Measurements from ENCODE around the gene SMYD5.
"Not testable (repeated sequence)": the region's sequence is repeated elsewhere in the genome, so short reads cannot be mapped to it uniquely, and the experiment has no call there.

The SMYD5 gene

GRCh38 chr2:73262108-73262651 is 48.1 kb downstream of the SMYD5 start:
- no peak for DNase-seq

GRCh38 chr2:73262691-73263429 is 48.8 kb downstream of the SMYD5 start:
- not testable (repeated sequence) for DNase-seq

- no peak for DNase-seq
Measured at GRCh38 chr2:73263540-73264331, 49.7 kb downstream of the SMYD5 start.

GRCh38 chr2:73264332-73264606 is 50.2 kb downstream of the SMYD5 start:
- DNase-seq, result no peak

GRCh38 chr2:73264783-73265182 is 50.7 kb downstream of the SMYD5 start:
- no peak for DNase-seq

- no peak for DNase-seq
Measured at GRCh38 chr2:73265298-73266060, 51.4 kb downstream of the SMYD5 start.

GRCh38 chr2:73266061-73266901 is 52.2 kb downstream of the SMYD5 start:
- DNase-seq, result no peak

GRCh38 chr2:73267008-73267407 is 53.0 kb downstream of the SMYD5 start:
- DNase-seq, result no peak

GRCh38 chr2:73268366-73268829 is 54.4 kb downstream of the SMYD5 start:
- DNase-seq, result no peak

GRCh38 chr2:73268830-73269685 is 55.0 kb downstream of the SMYD5 start:
- peak in 2 of 3 donors; percentile 27 to 52 for DNase-seq

GRCh38 chr2:73269686-73270465 is 55.8 kb downstream of the SMYD5 start:
- no peak for DNase-seq

- DNase-seq, result no peak
Measured at GRCh38 chr2:73272270-73272669, 58.2 kb downstream of the SMYD5 start.

Measured in suppressor macrophage treated with lipopolysaccharide for 1 hour (primary cell).